ENCODE results near the gene ZNF485. TPM values are rescaled to one million over a fixed set of nuclear protein-coding genes. Genes with fewer than 3 reads are reported as not detected.

Gene ZNF485
- total and polyA plus RNA-seq, 4 donors, result 0.88 to 4.5 (median 1.6) TPM

Other genes starting within 250 kb of the ZNF485 start
- gene FXYD4, start 234.8 kb upstream of the ZNF485 start, total RNA-seq, result not detected
- not detected for gene FXYD4, start 234.8 kb upstream of the ZNF485 start, polyA plus RNA-seq
- gene HNRNPF, start 197.3 kb upstream of the ZNF485 start, total RNA-seq, result 100 to 1,000 TPM; 103 to 114 TPM
- gene HNRNPF, start 197.3 kb upstream of the ZNF485 start, polyA plus RNA-seq, result 10 to 100 TPM; 54.3 to 63.2 TPM
- 1 to 10 TPM; 5.2 to 7.1 TPM for gene ZNF487, start 169.3 kb upstream of the ZNF485 start, total RNA-seq
- 1 to 10 TPM; 8.8 to 9.4 TPM for gene ZNF487, start 169.3 kb upstream of the ZNF485 start, polyA plus RNA-seq
- gene ZNF239, start 31.8 kb upstream of the ZNF485 start, total RNA-seq, result 1 to 10 TPM; 3.3 to 3.4 TPM
- 1 to 10 TPM in 1 of 2 donors, under 1 TPM in 1; 0.50 to 3.3 TPM for gene ZNF239, start 31.8 kb upstream of the ZNF485 start, polyA plus RNA-seq
- 10 to 100 TPM; 22.0 to 31.6 TPM for gene ZNF32, start 42.4 kb downstream of the ZNF485 start, total RNA-seq
- gene ZNF32, start 42.4 kb downstream of the ZNF485 start, polyA plus RNA-seq, result 10 to 100 TPM; 63.4 to 68.6 TPM